Measurements from ENCODE around the gene SWT1. TPM values are rescaled to one million over a fixed set of nuclear protein-coding genes. Genes with fewer than 3 reads are reported as not detected.
A peak's percentile ranks its signal among the peaks of the same experiment; 100 is the strongest.
"Not testable (repeated sequence)": the region's sequence is repeated elsewhere in the genome, so short reads cannot be mapped to it uniquely, and the experiment has no call there.

Gene SWT1
- total RNA-seq, 1 experiment from 2014 or later = 1.9 TPM

- no peak for DNase-seq (ENCODE audit: low read depth)
Measured at GRCh38 chr1:185166106-185166505, 9.1 kb downstream of the SWT1 start.

DNA sequence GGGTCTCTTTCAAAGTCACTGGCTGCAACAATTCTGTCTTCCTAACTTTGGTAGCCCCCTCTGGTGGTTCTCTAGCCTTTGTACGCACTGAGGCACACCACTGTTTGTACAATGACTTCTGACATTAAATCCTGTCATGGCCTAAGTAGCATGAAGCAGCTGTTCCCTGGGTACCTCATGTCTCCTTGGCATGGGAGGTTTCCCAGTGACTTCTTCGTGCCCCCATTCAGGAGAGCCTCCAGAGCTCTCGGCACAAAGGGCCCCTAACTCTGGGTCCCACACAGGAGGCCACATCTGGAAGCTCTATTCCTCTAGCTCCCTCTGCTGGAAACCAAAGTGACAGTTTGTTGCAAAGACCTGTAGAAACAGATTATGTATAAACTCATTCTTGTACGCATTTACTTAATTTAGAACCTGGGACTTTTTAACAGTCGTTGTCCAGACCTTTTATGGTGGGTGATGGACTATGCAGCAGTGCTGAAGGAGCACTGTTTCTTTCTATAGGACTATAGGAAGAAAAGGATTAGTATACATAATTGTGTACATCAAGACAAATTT is 13.4 kb downstream of the SWT1 start:
- peak; percentile 68 for DNase-seq (ENCODE audit: low read depth)

DNA sequence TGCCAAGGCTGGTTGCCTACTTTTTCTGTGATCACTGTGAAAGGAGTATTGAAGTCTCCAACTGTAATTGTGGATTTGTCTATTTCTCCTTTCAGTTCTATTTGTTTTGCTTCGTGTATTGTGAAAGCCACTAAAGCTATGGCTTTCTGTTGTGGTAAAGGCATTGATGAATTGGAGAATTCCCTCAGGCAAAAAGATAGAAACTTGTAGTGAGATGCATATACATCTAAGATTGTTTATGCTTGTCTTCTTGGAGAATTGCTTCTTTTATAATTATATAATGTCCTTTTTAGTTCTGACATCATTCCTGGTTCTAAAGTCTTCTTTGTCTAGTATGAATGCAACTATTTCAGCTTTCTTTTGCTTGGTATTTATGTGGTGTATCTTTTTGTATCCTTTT is 36.8 kb downstream of the SWT1 start:
- DNase-seq (ENCODE audit: low read depth) = no peak

GRCh38 chr1:185198712-185199111 is 41.7 kb downstream of the SWT1 start:
- DNase-seq (ENCODE audit: low read depth) = not testable (repeated sequence)

DNA sequence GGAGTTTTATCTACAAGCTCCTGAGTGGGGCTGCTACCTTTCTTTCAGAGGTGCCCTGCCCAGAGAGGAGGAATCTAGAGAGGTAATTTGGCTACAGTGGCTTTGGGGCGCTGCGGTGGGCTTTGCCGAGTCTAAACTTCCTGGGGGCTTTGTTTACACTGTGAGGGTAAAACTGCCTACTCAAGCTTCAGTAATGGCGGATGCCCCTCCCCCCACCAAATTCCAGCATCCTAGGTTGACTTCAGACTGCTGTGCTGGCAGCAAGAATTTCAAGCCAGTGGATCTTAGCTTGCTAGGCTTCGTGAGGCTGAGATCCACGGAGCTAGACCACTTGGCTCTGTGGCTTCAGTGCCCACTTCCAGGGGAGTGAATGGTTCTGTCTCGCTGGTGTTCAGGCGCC is 43.9 kb downstream of the SWT1 start:
- no peak for DNase-seq (ENCODE audit: low read depth)

DNA sequence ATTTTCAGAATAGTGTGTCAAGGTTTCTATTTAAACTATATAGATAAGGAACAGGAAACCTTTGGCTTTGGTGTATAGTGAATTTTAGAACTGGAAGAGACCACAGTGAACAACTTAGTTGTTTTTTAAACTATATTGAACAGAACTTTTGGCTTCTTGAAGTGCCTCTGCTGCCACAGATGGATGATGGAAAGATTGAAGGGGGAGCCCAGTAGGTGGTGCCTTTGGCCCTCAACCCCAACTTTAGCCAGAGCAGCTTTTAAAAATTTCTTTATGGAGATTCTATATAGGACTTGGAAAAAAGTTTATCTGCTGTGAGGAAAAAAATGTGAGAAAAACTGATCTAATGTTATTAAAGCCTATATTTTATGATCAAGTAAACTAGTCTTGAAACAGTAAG is 50.2 kb downstream of the SWT1 start:
- DNase-seq (ENCODE audit: low read depth) = no peak

DNA sequence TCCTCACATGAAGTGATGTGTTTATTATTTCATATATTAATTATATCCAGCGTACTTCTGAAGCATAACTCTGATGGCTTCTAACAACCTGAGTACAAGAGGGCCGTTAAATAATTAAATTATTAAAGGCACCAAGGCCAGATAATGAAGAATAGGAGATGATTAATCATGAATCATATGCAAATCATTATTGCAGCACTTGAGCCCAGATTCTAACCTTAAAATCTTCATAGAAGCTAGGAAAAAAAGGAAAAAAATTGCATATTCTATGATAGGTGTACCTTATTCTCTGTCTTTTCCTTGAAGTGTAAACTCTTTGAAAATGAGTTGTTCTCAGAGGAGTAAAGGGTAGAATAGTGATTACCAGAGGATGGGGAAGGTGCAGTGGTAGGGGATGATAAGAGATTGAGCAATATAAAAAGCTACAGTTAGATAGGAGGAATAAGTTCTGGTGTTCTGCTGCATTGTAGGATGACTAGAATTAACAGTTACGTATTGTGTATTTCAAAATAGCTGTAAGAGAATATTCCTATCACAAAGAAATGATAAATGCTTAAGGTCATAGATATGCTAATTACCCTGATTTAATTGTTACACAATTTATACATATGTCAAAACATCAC is 51.1 kb downstream of the SWT1 start:
- DNase-seq (ENCODE audit: low read depth) = peak; percentile 20

DNA sequence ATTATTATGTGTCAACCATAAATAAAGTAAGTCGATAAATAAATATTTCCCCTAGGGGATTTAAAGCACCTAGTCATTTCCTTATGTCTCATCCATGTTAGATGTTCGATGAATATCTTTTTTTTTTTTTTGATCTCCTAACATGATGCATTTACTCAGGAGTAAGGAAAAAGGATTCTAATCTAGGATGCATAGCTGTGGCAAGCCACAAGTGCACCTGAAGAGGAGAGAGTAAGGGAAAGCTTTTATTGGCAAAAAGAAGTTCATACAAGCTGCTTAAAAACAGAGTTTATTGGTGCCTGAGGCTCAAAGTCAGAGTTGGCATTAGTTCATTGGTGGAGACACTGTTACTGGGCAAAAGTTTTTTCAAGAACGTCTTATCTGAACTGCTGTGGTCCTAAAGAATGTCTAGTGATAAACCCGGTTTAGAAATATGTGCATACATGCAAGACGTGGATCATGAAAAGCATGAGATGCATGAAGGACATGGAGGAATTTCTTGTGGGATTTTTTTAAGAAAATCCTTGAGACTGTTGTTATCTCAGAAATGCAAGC is 51.7 kb downstream of the SWT1 start:
- DNase-seq (ENCODE audit: low read depth) = peak; percentile 34

GRCh38 chr1:185209357-185209756 is 52.4 kb downstream of the SWT1 start:
- not testable (repeated sequence) for DNase-seq (ENCODE audit: low read depth)

GRCh38 chr1:185213091-185213490 is 56.1 kb downstream of the SWT1 start:
- no peak for DNase-seq (ENCODE audit: low read depth)

DNA sequence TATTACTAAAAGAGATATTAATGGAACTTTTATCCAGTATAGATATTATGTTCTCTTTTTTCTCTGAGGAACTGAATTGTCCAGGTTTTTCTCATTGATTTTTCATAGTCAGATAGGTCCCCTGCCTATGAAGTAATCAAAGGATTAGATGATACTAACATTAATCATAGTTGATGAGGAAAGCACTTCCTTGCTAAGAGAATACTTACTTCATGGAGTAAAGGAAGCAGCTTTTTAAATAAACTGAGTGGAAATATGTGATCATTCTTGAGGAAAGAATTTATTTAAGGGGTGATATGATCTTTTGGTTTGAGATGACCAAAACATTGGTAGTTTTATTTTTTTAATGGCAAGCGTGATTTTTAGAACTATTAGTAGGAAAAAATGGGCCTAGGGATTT is 58.9 kb downstream of the SWT1 start:
- no peak for DNase-seq (ENCODE audit: low read depth)

GRCh38 chr1:185224132-185224531 is 67.2 kb downstream of the SWT1 start:
- no peak for DNase-seq (ENCODE audit: low read depth)

DNA sequence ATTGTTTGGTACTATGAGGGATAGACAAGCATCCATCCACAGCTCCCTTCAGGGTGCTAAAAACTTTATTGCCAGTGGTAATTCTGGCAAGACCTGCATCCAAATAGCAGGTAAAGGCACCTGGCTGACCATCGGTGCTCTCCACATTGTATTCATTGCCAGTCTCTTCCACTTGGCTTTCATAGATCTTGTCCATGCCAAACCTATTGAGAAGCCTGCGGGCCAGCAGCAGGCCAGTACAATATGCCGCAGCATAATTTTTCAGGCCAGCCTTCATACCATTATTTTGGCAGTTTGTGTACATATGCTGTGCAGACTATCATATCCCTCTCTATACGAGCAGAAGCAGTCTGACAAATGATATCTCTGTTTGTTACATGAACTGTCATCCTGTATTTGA is 70.2 kb downstream of the SWT1 start:
- no peak for DNase-seq (ENCODE audit: low read depth)

DNA sequence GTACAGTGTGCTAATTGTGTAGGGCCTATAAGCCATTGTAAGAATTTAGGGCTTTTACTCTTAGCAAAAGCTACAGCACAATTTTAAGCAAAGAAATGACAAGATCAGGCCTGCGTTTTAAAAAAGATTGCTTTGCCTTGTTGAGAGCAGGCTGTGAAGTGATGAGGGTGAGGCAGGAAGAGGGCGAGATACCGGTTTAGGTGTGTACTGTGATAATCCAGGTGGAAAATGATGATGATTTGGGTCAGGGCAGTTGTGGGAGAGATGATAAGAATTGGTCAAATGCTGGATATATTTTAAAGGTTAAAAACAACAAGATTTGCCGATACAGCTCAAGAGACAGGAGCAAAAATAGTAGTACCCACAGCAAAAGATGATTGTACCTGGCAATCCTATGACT is 72.0 kb downstream of the SWT1 start:
- no peak for DNase-seq (ENCODE audit: low read depth)

GRCh38 chr1:185229981-185230380 is 73.0 kb downstream of the SWT1 start:
- no peak for DNase-seq (ENCODE audit: low read depth)

- no peak for DNase-seq (ENCODE audit: low read depth)
Measured at GRCh38 chr1:185232874-185233273, 75.9 kb downstream of the SWT1 start.

DNA sequence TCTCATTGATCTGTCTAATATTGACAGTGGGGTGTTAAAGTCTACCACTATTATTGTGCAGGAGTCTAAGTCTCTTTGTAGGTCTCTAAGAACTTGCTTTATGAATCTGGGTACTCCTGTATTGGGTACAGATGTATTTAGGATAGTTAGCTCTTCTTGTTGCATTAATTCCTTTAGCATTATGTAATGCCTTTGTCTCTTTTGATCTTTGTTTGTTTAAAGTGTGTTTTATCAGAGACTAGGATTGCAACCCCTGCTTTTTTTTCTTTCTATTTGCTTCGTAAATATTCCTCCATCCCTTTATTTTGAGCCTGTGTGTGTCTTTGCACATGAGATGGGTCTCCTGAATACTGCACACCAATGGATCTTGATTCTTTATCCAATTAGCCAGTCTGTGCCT is 77.2 kb downstream of the SWT1 start:
- not testable (repeated sequence) for DNase-seq (ENCODE audit: low read depth)

GRCh38 chr1:185237176-185237575 is 80.2 kb downstream of the SWT1 start:
- not testable (repeated sequence) for DNase-seq (ENCODE audit: low read depth)

- DNase-seq (ENCODE audit: low read depth) = no peak
Measured at GRCh38 chr1:185237661-185238060, 80.7 kb downstream of the SWT1 start.

GRCh38 chr1:185238447-185238846 is 81.5 kb downstream of the SWT1 start:
- no peak for DNase-seq (ENCODE audit: low read depth)

DNA sequence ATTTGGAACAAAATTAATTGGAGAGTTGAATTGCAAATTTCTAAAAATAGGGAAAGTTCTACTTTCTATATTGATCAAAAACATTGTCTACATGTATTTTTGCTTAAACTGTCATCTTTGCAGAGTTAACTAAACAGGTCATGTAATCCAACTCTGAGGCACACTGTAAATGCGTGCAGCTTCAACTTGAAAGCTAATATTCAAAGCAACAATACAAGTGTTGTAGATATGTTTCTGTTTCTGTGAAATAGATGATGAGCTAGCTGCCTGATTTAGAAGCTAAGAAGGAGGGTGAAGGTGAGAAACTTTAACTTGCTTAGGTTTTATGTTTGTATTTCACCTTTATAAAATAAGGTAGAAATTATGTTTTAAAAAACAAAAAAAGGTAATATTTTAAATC is 82.9 kb downstream of the SWT1 start:
- no peak for DNase-seq (ENCODE audit: low read depth)

- no peak for DNase-seq (ENCODE audit: low read depth)
Measured at GRCh38 chr1:185241127-185241526, 84.2 kb downstream of the SWT1 start.

DNA sequence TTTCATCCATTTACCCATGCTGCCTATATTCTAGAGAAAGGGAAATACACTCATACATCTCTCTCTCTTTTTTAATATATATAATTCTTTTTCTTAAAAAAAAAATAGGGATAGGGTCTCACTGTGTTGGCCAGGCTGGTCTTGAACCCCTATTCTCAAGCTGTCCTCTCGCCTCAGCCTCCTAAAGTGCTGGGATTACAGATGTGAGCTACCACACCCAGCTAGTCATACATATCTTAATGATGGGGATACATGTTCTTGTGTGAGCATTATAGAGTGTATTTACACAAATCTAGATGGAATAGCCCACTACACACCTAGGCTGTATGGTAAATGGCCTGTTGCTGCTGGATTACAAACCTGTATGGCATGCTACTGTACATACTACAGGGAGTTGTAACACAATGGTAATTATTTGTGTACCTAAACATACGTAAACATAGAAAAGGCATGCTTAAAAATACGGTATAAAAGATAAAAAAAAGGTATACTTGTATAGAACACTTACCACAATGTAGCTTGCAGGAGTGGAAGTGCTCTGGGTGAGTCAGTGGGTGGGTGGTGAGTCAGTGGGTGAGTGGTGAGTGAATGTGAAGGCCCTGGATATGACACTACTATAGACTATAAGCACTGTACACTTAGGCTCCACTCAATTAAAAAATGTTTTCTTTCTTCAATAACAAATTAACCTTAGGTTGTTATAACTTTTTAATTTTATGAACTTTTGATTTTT is 87.2 kb downstream of the SWT1 start:
- peak; percentile 86 for DNase-seq (ENCODE audit: low read depth)
